GM11168 (cell line): Measurements from ENCODE around the gene ANKRD9.

Experiments
- in situ Hi-C: fragments of 300-500 bp; cut with MboI; formaldehyde crosslinking; loops from one replicate; pipeline ENCODE4 v1.12.0; 2022; ENCODE audit warnings: low sequenced_read_pairs; ENCODE audit not compliant: unreplicated experiment

ANKRD9 gene

GRCh38 chr14:102513899-102514772 is 4.6 kb upstream of the ANKRD9 start:
- in situ Hi-C loops = no loop called here

- in situ Hi-C loops = no loop called here
These were observed 3.3 kb upstream of the ANKRD9 start for GRCh38 chr14:102512793-102513300.

- in situ Hi-C loops = no loop called here
These were observed 2.0 kb upstream of the ANKRD9 start for GRCh38 chr14:102511538-102511937.

GRCh38 chr14:102510616-102511520 is 1.3 kb upstream of the ANKRD9 start:
- in situ Hi-C loops = no loop called here

GRCh38 chr14:102508774-102509745 is 516 bp downstream of the ANKRD9 start:
- in situ Hi-C loops = no loop called here

GRCh38 chr14:102508410-102508773 is 1.2 kb downstream of the ANKRD9 start:
- in situ Hi-C loops = no loop called here

GRCh38 chr14:102507857-102508312 is 1.7 kb downstream of the ANKRD9 start:
- in situ Hi-C loops = no loop called here

GRCh38 chr14:102507081-102507856 is 2.3 kb downstream of the ANKRD9 start:
- in situ Hi-C loops = no loop called here

- in situ Hi-C loops = no loop called here
These were observed 3.0 kb downstream of the ANKRD9 start for GRCh38 chr14:102506626-102506925.

GRCh38 chr14:102505775-102506625 is 3.6 kb downstream of the ANKRD9 start:
- in situ Hi-C loops = no loop called here

- in situ Hi-C loops = no loop called here
These were observed 4.5 kb downstream of the ANKRD9 start for GRCh38 chr14:102505000-102505619.

GRCh38 chr14:102504328-102504999 is 5.1 kb downstream of the ANKRD9 start:
- in situ Hi-C loops = no loop called here

- in situ Hi-C loops = no loop called here
These were observed 5.8 kb downstream of the ANKRD9 start for GRCh38 chr14:102503641-102504327.

- in situ Hi-C loops = no loop called here
These were observed 7.0 kb downstream of the ANKRD9 start for GRCh38 chr14:102502571-102502970.

GRCh38 chr14:102501751-102502315 is 7.7 kb downstream of the ANKRD9 start:
- in situ Hi-C loops = no loop called here

- in situ Hi-C loops = no loop called here
These were observed 8.9 kb downstream of the ANKRD9 start for GRCh38 chr14:102500713-102501112.
